ENCODE results near the gene STXBP6.
"Not testable (repeated sequence)": the region's sequence is repeated elsewhere in the genome, so short reads cannot be mapped to it uniquely, and the experiment has no call there.

STXBP6 gene

GRCh38 chr14:24956104-24956503 is 93.8 kb downstream of the STXBP6 start:
- DNase-seq (ENCODE audit: low spot score) = no peak

GRCh38 chr14:24954700-24955037 is 95.3 kb downstream of the STXBP6 start:
- no peak for DNase-seq (ENCODE audit: low spot score)

- no peak for DNase-seq (ENCODE audit: low spot score)
These were observed 95.8 kb downstream of the STXBP6 start for GRCh38 chr14:24954037-24954699.

- DNase-seq (ENCODE audit: low spot score) = peak; percentile 64
These were observed 96.9 kb downstream of the STXBP6 start for GRCh38 chr14:24952851-24953666.

GRCh38 chr14:24948261-24948847 is 101.6 kb downstream of the STXBP6 start:
- no peak for DNase-seq (ENCODE audit: low spot score)

GRCh38 chr14:24947131-24947530 is 102.8 kb downstream of the STXBP6 start:
- no peak for DNase-seq (ENCODE audit: low spot score)

GRCh38 chr14:24944800-24945199 is 105.1 kb downstream of the STXBP6 start:
- peak; percentile 52 for DNase-seq (ENCODE audit: low spot score)

GRCh38 chr14:24943024-24943423 is 106.9 kb downstream of the STXBP6 start:
- no peak for DNase-seq (ENCODE audit: low spot score)

- no peak for DNase-seq (ENCODE audit: low spot score)
These were observed 108.2 kb downstream of the STXBP6 start for GRCh38 chr14:24941719-24942118.

GRCh38 chr14:24940213-24940783 is 109.6 kb downstream of the STXBP6 start:
- no peak for DNase-seq (ENCODE audit: low spot score)

GRCh38 chr14:24938593-24938992 is 111.4 kb downstream of the STXBP6 start:
- DNase-seq (ENCODE audit: low spot score) = no peak

- no peak for DNase-seq (ENCODE audit: low spot score)
These were observed 112.6 kb downstream of the STXBP6 start for GRCh38 chr14:24937300-24937699.

GRCh38 chr14:24936773-24937172 is 113.2 kb downstream of the STXBP6 start:
- not testable (repeated sequence) for DNase-seq (ENCODE audit: low spot score)

GRCh38 chr14:24935796-24936195 is 114.2 kb downstream of the STXBP6 start:
- no peak for DNase-seq (ENCODE audit: low spot score)

GRCh38 chr14:24928386-24928900 is 121.5 kb downstream of the STXBP6 start:
- DNase-seq (ENCODE audit: low spot score) = no peak

GRCh38 chr14:24927809-24928208 is 122.1 kb downstream of the STXBP6 start:
- no peak for DNase-seq (ENCODE audit: low spot score)

- peak; percentile 62 for DNase-seq (ENCODE audit: low spot score)
These were observed 124.1 kb downstream of the STXBP6 start for GRCh38 chr14:24925771-24926374.

GRCh38 chr14:24924544-24924943 is 125.4 kb downstream of the STXBP6 start:
- DNase-seq (ENCODE audit: low spot score) = no peak

- DNase-seq (ENCODE audit: low spot score) = no peak
These were observed 128.0 kb downstream of the STXBP6 start for GRCh38 chr14:24921903-24922302.

- DNase-seq (ENCODE audit: low spot score) = no peak
These were observed 129.5 kb downstream of the STXBP6 start for GRCh38 chr14:24920265-24921075.

GRCh38 chr14:24918822-24919221 is 131.1 kb downstream of the STXBP6 start:
- no peak for DNase-seq (ENCODE audit: low spot score)

Measured in putamen (tissue), 1 donor.